Chondrocyte (in vitro differentiated cells): ENCODE results near the gene TLCD2. TPM values are rescaled to one million over a fixed set of nuclear protein-coding genes. Genes with fewer than 3 reads are reported as not detected.
"Not testable (repeated sequence)": the region's sequence is repeated elsewhere in the genome, so short reads cannot be mapped to it uniquely, and the experiment has no call there.

Experiments used
- DNase-seq: peaks from one replicate; pipeline ENCODE4 v3.0.0; 2021; ENCODE audit warnings: mixed read lengths, low spot score
- H3K27ac Mint-ChIP-seq: one replicate; pipeline ENCODE4 v1.8.0; 2021; ENCODE audit warnings: mild to moderate bottlenecking, moderate library complexity, mixed read lengths; ENCODE audit not compliant: unreplicated experiment
- H3K27me3 Mint-ChIP-seq: 2 replicates; pipeline ENCODE4 v1.8.0; 2021; ENCODE audit warnings: low read depth, mixed read lengths
- H3K36me3 Mint-ChIP-seq: 2 replicates; pipeline ENCODE4 v1.8.0; 2021; ENCODE audit warnings: low read depth, mixed read lengths
- H3K4me1 Mint-ChIP-seq: 2 replicates; pipeline ENCODE4 v1.8.0; 2021; ENCODE audit warnings: low read depth, mild to moderate bottlenecking, mixed read lengths
- H3K4me3 Mint-ChIP-seq: one replicate; pipeline ENCODE4 v1.8.0; 2021; ENCODE audit warnings: mild to moderate bottlenecking, moderate library complexity, mixed read lengths; ENCODE audit not compliant: unreplicated experiment
- H3K9me3 Mint-ChIP-seq: 2 replicates; pipeline ENCODE4 v1.8.0; 2021; ENCODE audit warnings: low read depth, mixed read lengths
- total RNA-seq: library from RNA; stranded (reverse); gene quantifications from 3 replicates; pipeline ENCODE4 v1.2.1, GENCODE V29; 2021
- TF ChIP-seq, protein P1 (sequence below): fragments of 200-600 bp; sonication (generic); IDR thresholded peaks from 2 replicates; pipeline ENCODE4 v1.5.0; 2021; ENCODE audit warnings: antibody characterized with exemption, mild to moderate bottlenecking, moderate library complexity

TLCD2 gene
- total RNA-seq, 1 donor from 2014 or later = 9.5 TPM

DNA sequence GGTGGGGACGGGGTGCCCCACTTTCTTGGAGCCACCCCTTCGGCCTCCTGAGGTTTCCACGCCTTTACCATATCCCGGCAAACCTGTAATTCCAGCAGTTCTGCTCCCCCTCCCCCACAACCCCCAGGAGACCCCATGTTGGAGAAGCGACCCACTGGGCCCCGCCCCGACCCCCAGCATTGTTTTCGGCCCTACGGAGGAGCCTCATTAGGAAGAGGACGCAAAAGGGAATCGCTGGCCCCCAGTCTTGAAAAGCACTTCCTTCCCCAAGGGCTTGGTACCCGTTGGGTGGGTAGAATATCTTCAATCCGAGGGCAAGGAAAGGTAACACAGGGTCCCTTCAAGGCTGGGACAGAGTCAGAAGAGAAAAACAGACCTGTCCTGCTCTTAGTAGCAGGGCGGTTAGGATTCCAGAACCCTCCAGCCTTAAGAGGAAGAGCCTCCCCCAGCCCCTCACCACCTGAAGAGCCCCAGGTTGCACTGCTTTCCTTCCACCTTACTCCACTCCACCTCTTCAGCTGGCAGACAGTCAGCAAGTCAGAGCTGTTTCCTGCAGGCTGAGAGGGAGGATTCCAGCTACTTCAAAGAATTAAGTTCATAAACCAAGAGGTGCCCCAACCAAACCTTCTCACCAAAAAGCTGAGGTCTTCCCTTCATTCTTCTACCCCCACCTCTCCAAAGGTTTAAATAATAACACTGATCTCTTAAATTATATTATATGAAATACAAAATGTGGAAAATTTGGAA lies 803 bp upstream of the TLCD2 start:
- TF ChIP-seq, protein P1, sequence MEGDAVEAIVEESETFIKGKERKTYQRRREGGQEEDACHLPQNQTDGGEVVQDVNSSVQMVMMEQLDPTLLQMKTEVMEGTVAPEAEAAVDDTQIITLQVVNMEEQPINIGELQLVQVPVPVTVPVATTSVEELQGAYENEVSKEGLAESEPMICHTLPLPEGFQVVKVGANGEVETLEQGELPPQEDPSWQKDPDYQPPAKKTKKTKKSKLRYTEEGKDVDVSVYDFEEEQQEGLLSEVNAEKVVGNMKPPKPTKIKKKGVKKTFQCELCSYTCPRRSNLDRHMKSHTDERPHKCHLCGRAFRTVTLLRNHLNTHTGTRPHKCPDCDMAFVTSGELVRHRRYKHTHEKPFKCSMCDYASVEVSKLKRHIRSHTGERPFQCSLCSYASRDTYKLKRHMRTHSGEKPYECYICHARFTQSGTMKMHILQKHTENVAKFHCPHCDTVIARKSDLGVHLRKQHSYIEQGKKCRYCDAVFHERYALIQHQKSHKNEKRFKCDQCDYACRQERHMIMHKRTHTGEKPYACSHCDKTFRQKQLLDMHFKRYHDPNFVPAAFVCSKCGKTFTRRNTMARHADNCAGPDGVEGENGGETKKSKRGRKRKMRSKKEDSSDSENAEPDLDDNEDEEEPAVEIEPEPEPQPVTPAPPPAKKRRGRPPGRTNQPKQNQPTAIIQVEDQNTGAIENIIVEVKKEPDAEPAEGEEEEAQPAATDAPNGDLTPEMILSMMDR = no peak
- H3K27ac Mint-ChIP-seq = peak overlapping the region; percentile 93

DNA sequence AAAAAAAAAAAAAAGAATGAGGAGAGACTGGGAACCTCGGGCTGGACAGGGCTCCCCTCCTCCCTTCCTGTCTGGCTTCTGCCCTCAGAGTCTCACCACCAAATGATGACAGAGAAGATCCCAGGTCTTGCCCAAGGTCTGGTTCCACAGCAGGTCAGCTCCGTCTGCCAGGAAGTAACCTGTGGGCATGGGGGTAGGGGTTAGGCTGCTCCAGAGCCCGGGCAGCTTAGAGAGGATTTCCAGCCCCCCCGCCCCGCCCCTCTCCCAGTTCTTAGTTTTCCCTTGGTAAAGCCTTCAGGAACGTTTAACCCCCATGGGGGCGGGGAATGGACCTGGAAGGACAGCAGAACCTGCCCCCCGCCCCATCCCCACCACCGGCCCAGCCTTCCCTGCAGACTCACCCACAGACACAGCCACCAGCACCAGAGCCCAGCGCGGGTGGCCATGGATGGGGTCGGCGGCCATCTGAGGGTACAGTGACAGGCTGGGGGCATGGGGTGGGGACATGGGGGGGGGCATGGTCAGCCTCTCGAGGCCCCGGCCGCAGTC lies 700 bp downstream of the TLCD2 start:
- peak overlapping the region; percentile 57 for H3K4me3 Mint-ChIP-seq
- no peaks in the 10 kb centered on the region for H3K9me3 Mint-ChIP-seq
- H3K27me3 Mint-ChIP-seq = no peaks in the 10 kb centered on the region
- DNase-seq = no peak
- peaks cover 43% of the 10 kb centered on the region for H3K4me1 Mint-ChIP-seq
- H3K36me3 Mint-ChIP-seq = peaks cover 28% of the 10 kb centered on the region
- H3K27ac Mint-ChIP-seq = no peak overlapping the region
- TF ChIP-seq, protein P1 = no peak

More for the DNA sequence above, 803 bp upstream of the TLCD2 start:
- H3K4me1 Mint-ChIP-seq = peaks cover 43% of the 10 kb centered on the region
- no peak for DNase-seq
- H3K27me3 Mint-ChIP-seq = no peaks in the 10 kb centered on the region
- peaks cover 32% of the 10 kb centered on the region for H3K36me3 Mint-ChIP-seq
- no peaks in the 10 kb centered on the region for H3K9me3 Mint-ChIP-seq
- peak overlapping the region; percentile 97 for H3K4me3 Mint-ChIP-seq

DNA sequence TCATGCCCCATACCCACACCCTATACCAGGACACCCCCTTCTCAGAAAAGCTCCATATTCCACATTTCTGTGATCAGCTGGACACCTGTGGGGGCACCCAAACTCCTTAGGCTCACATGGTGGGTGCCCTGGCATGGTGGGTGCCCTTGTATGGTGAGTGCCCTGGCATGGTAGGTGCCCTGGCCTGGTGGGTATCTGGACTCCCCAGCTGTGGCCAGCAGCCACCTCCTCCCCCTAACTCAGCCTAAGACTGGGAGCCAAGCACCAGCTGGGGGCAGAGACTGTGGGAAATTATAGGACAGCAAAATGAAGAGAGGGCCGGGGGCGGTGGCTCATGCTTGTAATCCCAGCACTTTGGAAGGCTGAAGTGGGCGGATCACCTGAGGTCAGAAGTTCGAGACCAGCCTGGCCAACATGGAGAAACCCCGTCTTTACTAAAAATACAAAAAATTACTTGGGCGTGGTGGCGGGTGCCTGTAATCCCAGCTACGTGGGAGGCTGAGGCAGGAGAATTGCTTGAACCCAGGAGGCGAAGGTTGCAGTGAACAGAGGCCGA lies 1.3 kb downstream of the TLCD2 start:
- H3K4me1 Mint-ChIP-seq = peaks cover 40% of the 10 kb centered on the region
- not testable (repeated sequence) for H3K9me3 Mint-ChIP-seq, DNase-seq, H3K27me3 Mint-ChIP-seq
- H3K27ac Mint-ChIP-seq = peak overlapping the region; percentile 61
- peak overlapping the region; percentile 57 for H3K4me3 Mint-ChIP-seq
- peaks cover 25% of the 10 kb centered on the region for H3K36me3 Mint-ChIP-seq

DNA sequence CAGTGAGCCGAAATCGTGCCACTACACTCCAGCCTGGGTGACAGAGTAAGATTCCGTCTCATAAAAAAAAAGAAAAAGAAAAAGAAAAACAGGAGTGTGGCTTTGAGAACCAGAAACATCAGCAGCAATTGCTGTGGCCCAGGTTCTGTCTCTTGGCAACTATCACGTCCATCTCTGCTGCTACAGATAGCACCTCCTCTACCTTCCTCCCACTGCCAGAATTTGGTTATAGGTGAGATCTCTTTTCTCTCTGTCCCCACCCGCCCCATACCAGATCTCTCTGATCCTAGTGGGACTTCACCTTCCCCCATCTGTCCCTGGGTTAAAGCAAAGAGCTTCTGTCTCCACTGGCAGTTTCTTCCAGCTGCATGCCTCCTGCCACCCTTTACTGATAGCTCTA lies 3.1 kb downstream of the TLCD2 start:
- no peaks in the 10 kb centered on the region for H3K27me3 Mint-ChIP-seq
- no peaks in the 10 kb centered on the region for H3K9me3 Mint-ChIP-seq
- peaks cover 22% of the 10 kb centered on the region for H3K4me1 Mint-ChIP-seq
- peaks cover 10% of the 10 kb centered on the region for H3K36me3 Mint-ChIP-seq
- DNase-seq = no peak
- H3K27ac Mint-ChIP-seq = peak overlapping the region; percentile 38
- TF ChIP-seq, protein P1 = no peak
- H3K4me3 Mint-ChIP-seq = no peak overlapping the region

DNA sequence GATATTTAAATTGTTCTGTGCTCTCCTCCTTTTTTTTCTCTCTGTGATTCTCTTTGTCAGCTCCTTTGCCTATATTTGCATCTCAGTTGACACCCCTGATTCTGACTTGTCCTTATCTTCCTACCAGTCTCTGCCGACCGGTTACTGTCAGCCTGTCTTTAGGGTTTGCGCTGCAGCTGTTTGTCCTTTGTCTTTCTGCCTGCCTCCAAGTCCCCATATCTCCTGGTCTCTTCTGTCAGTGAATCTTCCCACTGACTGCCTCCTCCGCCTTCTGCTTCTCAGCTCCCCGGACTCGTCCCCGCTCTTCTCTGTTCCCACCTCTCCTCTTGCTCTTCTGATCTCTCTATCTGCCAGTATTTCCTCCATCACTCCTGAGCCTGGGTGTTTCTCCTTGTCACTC lies 5.2 kb downstream of the TLCD2 start:
- peaks cover 3% of the 10 kb centered on the region for H3K36me3 Mint-ChIP-seq
- peak overlapping the region; percentile 23 for H3K27ac Mint-ChIP-seq
- no peaks in the 10 kb centered on the region for H3K9me3 Mint-ChIP-seq

More for the DNA sequence above, 5.2 kb downstream of the TLCD2 start:
- Mint-ChIP-seq H3K4me1 (peaks cover 4% of the 10 kb centered on the region), H3K4me3 (no peak overlapping the region), H3K27me3 (no peaks in the 10 kb centered on the region)
- no peak for DNase-seq
- TF ChIP-seq, protein P1 = no peak
